ENCODE measurements around the gene SOX30.
"Not testable (repeated sequence)": the region's sequence is repeated elsewhere in the genome, so short reads cannot be mapped to it uniquely, and the experiment has no call there.

The SOX30 gene

GRCh38 chr5:157652377-157652692 lies at the start of gene SOX30:
TSS of gene SOX30 (minus strand) at chr5:157652438. CDS start at chr5:157652078, 360 bp downstream.
- no peak for DNase-seq

GRCh38 chr5:157698674-157699073 lies 46.4 kb upstream of the SOX30 start:
- DNase-seq: not testable (repeated sequence)

GRCh38 chr5:157696154-157696553 lies 43.9 kb upstream of the SOX30 start:
- not testable (repeated sequence) for DNase-seq

- DNase-seq: not testable (repeated sequence)
These were observed 41.6 kb upstream of the SOX30 start for GRCh38 chr5:157693816-157694215.

- DNase-seq: no peak
These were observed 38.6 kb upstream of the SOX30 start for GRCh38 chr5:157690690-157691433.

GRCh38 chr5:157689942-157690689 lies 37.9 kb upstream of the SOX30 start:
- peak in 1 of 2 donors; percentile 47 for DNase-seq

- no peak for DNase-seq
These were observed 34.9 kb upstream of the SOX30 start for GRCh38 chr5:157687198-157687554.

GRCh38 chr5:157686276-157687197 lies 34.3 kb upstream of the SOX30 start:
- DNase-seq: not testable (repeated sequence)

GRCh38 chr5:157682257-157682656 lies 30.0 kb upstream of the SOX30 start:
- DNase-seq: no peak

GRCh38 chr5:157681048-157681447 lies 28.8 kb upstream of the SOX30 start:
- no peak for DNase-seq

- no peak for DNase-seq
These were observed 28.0 kb upstream of the SOX30 start for GRCh38 chr5:157680239-157680638.

- DNase-seq: no peak
These were observed 27.6 kb upstream of the SOX30 start for GRCh38 chr5:157679801-157680200.

- no peak for DNase-seq
These were observed 25.7 kb upstream of the SOX30 start for GRCh38 chr5:157677931-157678330.

GRCh38 chr5:157674351-157674750 lies 22.1 kb upstream of the SOX30 start:
- not testable (repeated sequence) for DNase-seq

GRCh38 chr5:157672976-157673375 lies 20.7 kb upstream of the SOX30 start:
- no peak for DNase-seq

- no peak for DNase-seq
These were observed 19.5 kb upstream of the SOX30 start for GRCh38 chr5:157671592-157672330.

- DNase-seq: peak; percentile 32
These were observed 18.7 kb upstream of the SOX30 start, which contains the start of gene C5orf52 for GRCh38 chr5:157670662-157671591. TSS of gene C5orf52 (plus strand) at chr5:157671533. CDS start at chr5:157671615, 82 bp downstream.

GRCh38 chr5:157669701-157670097 lies 17.5 kb upstream of the SOX30 start:
- no peak for DNase-seq

- DNase-seq: no peak
These were observed 16.1 kb upstream of the SOX30 start for GRCh38 chr5:157668356-157668755.

GRCh38 chr5:157665467-157666070 lies 13.3 kb upstream of the SOX30 start:
- DNase-seq: no peak

Measured in stimulated activated CD4-positive, alpha-beta T cell treated with anti-CD3 and anti-CD28 coated beads, Interleukin-2, amount 100 ng/mL, for 24 hours (primary cell).